ENCODE measurements around the gene FHIP2A.
"Not testable (repeated sequence)": the region's sequence is repeated elsewhere in the genome, so short reads cannot be mapped to it uniquely, and the experiment has no call there.

Gene FHIP2A, protein sequence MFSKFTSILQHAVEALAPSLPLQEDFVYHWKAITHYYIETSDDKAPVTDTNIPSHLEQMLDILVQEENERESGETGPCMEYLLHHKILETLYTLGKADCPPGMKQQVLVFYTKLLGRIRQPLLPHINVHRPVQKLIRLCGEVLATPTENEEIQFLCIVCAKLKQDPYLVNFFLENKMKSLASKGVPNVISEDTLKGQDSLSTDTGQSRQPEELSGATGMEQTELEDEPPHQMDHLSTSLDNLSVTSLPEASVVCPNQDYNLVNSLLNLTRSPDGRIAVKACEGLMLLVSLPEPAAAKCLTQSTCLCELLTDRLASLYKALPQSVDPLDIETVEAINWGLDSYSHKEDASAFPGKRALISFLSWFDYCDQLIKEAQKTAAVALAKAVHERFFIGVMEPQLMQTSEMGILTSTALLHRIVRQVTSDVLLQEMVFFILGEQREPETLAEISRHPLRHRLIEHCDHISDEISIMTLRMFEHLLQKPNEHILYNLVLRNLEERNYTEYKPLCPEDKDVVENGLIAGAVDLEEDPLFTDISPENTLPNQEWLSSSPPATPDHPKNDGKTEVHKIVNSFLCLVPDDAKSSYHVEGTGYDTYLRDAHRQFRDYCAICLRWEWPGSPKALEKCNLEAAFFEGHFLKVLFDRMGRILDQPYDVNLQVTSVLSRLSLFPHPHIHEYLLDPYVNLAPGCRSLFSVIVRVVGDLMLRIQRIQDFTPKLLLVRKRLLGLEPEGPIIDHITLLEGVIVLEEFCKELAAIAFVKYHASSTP

GRCh38 chr10:114821293-114821914 is at the start of gene FHIP2A:
Gene FHIP2A, plus strand, starts transcription at chr10:114821780. Its CDS starts 299 bp downstream, at chr10:114822079.
- H3K4me2 ChIP-seq = peak within 1 kb of the TSS; percentile 85
- peak; percentile 25; the same call in 1 of the 2 replicates for TF ChIP-seq CTCF (conservative IDR thresholded peaks at IDR 0.05; ENCODE audit: low read depth, low read length)
- H4K20me1 ChIP-seq (ENCODE audit: insufficient read depth) = no peaks in the 10 kb centered on the region
- no peaks in the 10 kb centered on the region for H3K36me3 ChIP-seq (ENCODE audit: insufficient read depth)
- peaks cover 19% of the 10 kb centered on the region for H3K4me1 ChIP-seq (ENCODE audit: low read depth, poor library complexity, severe bottlenecking)
- H3K9ac ChIP-seq = peak within 1 kb of the TSS; percentile 87
- peaks cover 41% of the 10 kb centered on the region for H3K79me2 ChIP-seq (ENCODE audit: insufficient read depth, low read depth)
- no peaks in the 10 kb centered on the region for H3K27me3 ChIP-seq (ENCODE audit: insufficient read depth, low read depth)
- no peak within 1 kb of the TSS for H3K4me3 ChIP-seq (IDR thresholded peaks at IDR 0.05; ENCODE audit: insufficient read depth, low read depth, low read length)
- H3K27ac ChIP-seq = peak within 1 kb of the TSS; percentile 94
- H2AFZ ChIP-seq (ENCODE audit: low read depth) = peak within 1 kb of the TSS; percentile 75

- Histone ChIP-seq H2AFZ (ENCODE audit: low read depth) (no peak overlapping the region), H4K20me1 (ENCODE audit: insufficient read depth) (no peaks in the 10 kb centered on the region), H3K4me1 (ENCODE audit: low read depth, poor library complexity, severe bottlenecking) (no peaks in the 10 kb centered on the region), H3K4me3 (IDR thresholded peaks at IDR 0.05; ENCODE audit: insufficient read depth, low read depth, low read length) (no peak overlapping the region), H3K27ac (no peak overlapping the region), H3K79me2 (ENCODE audit: insufficient read depth, low read depth) (no peaks in the 10 kb centered on the region), H3K36me3 (ENCODE audit: insufficient read depth) (no peaks in the 10 kb centered on the region), H3K27me3 (ENCODE audit: insufficient read depth, low read depth) (no peaks in the 10 kb centered on the region), H3K9ac (no peak overlapping the region), H3K4me2 (no peak overlapping the region)
- no peak for TF ChIP-seq CTCF (conservative IDR thresholded peaks at IDR 0.05; ENCODE audit: low read depth, low read length)
These were observed 48.9 kb upstream of the FHIP2A start for GRCh38 chr10:114772496-114773196.

DNA sequence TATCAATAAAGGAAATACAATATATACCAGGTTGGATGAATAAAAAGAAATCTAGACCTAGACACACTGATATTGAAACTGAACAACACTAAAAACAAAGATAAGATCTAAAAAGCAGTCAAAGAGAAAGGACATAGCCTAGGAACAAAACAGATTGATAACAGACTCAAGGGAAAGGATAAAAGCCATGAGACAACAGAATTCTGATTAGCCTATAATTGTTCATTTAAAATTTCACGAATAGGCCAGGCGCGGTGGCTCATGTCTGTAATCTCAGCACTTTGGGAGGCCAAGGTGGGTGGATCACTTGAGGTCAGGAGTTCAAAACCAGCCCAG is 48.4 kb upstream of the FHIP2A start:
- H3K27ac ChIP-seq = no peak overlapping the region
- no peak overlapping the region for H3K4me3 ChIP-seq (IDR thresholded peaks at IDR 0.05; ENCODE audit: insufficient read depth, low read depth, low read length)
- no peak overlapping the region for H3K4me2 ChIP-seq
- no peaks in the 10 kb centered on the region for H3K36me3 ChIP-seq (ENCODE audit: insufficient read depth)
- H2AFZ ChIP-seq (ENCODE audit: low read depth) = no peak overlapping the region
- H4K20me1 ChIP-seq (ENCODE audit: insufficient read depth) = no peaks in the 10 kb centered on the region
- H3K79me2 ChIP-seq (ENCODE audit: insufficient read depth, low read depth) = no peaks in the 10 kb centered on the region
- no peak overlapping the region for H3K9ac ChIP-seq
- no peaks in the 10 kb centered on the region for H3K4me1 ChIP-seq (ENCODE audit: low read depth, poor library complexity, severe bottlenecking)
- H3K27me3 ChIP-seq (ENCODE audit: insufficient read depth, low read depth) = no peaks in the 10 kb centered on the region
- no peak for TF ChIP-seq CTCF (conservative IDR thresholded peaks at IDR 0.05; ENCODE audit: low read depth, low read length)

DNA sequence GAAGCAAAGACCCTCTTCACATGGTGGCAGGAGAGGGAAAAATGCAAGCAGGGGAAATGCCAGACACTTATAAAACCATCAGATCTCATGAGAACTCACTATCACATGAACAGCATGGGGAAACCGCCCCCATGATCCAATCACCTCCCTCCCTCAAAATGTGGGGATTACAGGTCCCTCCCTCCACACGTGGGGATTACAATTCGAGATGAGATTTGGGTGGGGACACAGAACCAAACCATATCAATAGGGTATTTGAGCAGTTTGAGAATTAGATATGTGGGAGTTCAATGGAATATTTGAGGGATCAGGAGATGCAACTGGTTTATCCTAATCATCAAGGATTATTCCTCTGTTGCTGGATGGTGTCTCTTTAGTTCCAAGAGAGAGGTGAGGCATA is 46.5 kb upstream of the FHIP2A start:
- not testable (repeated sequence) for H3K36me3 ChIP-seq (ENCODE audit: insufficient read depth); H4K20me1 ChIP-seq (ENCODE audit: insufficient read depth); H3K4me2 ChIP-seq; H3K9ac ChIP-seq; H3K4me1 ChIP-seq (ENCODE audit: low read depth, poor library complexity, severe bottlenecking); H3K27ac ChIP-seq; H2AFZ ChIP-seq (ENCODE audit: low read depth); H3K79me2 ChIP-seq (ENCODE audit: insufficient read depth, low read depth); H3K4me3 ChIP-seq (IDR thresholded peaks at IDR 0.05; ENCODE audit: insufficient read depth, low read depth, low read length); H3K27me3 ChIP-seq (ENCODE audit: insufficient read depth, low read depth)
